Endometrium (tissue), 2 donors: ENCODE results near the gene CNTNAP4.

Source experiments
- FAIRE-seq: peaks from 2 replicates; lab custom pipeline; 2012; peaks lifted over from hg19 to GRCh38; lab: Jason Lieb, UNC
- donor health status: control.
- donor health status: control.

CNTNAP4 gene

GRCh38 chr16:76396977-76397376, 119.8 kb downstream of the CNTNAP4 start:
- no peak for FAIRE-seq

- FAIRE-seq: no peak
Measured at GRCh38 chr16:76409706-76410105, 132.5 kb downstream of the CNTNAP4 start.

GRCh38 chr16:76421571-76421970, 144.4 kb downstream of the CNTNAP4 start:
- FAIRE-seq: no peak

GRCh38 chr16:76428858-76429257, 151.7 kb downstream of the CNTNAP4 start:
- no peak for FAIRE-seq

- FAIRE-seq: no peak
Measured at GRCh38 chr16:76441391-76441790, 164.2 kb downstream of the CNTNAP4 start.

GRCh38 chr16:76441876-76442275, 164.7 kb downstream of the CNTNAP4 start:
- FAIRE-seq: no peak

GRCh38 chr16:76443973-76444372, 166.8 kb downstream of the CNTNAP4 start:
- FAIRE-seq: no peak

- no peak for FAIRE-seq
Measured at GRCh38 chr16:76444832-76445231, 167.6 kb downstream of the CNTNAP4 start.

GRCh38 chr16:76445815-76446214, 168.6 kb downstream of the CNTNAP4 start:
- FAIRE-seq: no peak

- no peak for FAIRE-seq
Measured at GRCh38 chr16:76446251-76446650, 169.1 kb downstream of the CNTNAP4 start.

GRCh38 chr16:76450890-76451289, 173.7 kb downstream of the CNTNAP4 start:
- no peak for FAIRE-seq

GRCh38 chr16:76455257-76455656, 178.1 kb downstream of the CNTNAP4 start:
- no peak for FAIRE-seq

- FAIRE-seq: no peak
Measured at GRCh38 chr16:76456016-76456415, 178.8 kb downstream of the CNTNAP4 start.

- FAIRE-seq: no peak
Measured at GRCh38 chr16:76459111-76459510, 181.9 kb downstream of the CNTNAP4 start.

- no peak for FAIRE-seq
Measured at GRCh38 chr16:76461836-76462235, 184.6 kb downstream of the CNTNAP4 start.

- FAIRE-seq: no peak
Measured at GRCh38 chr16:76464955-76465620, 187.9 kb downstream of the CNTNAP4 start.

GRCh38 chr16:76466871-76467270, 189.7 kb downstream of the CNTNAP4 start:
- no peak for FAIRE-seq

- no peak for FAIRE-seq
Measured at GRCh38 chr16:76474048-76474447, 196.8 kb downstream of the CNTNAP4 start.

- no peak for FAIRE-seq
Measured at GRCh38 chr16:76478105-76478504, 200.9 kb downstream of the CNTNAP4 start.

GRCh38 chr16:76483307-76483909, 206.2 kb downstream of the CNTNAP4 start:
- FAIRE-seq: no peak

GRCh38 chr16:76484020-76484419, 206.8 kb downstream of the CNTNAP4 start:
- peak; percentile 60 for FAIRE-seq

GRCh38 chr16:76486740-76487139, 209.5 kb downstream of the CNTNAP4 start:
- no peak for FAIRE-seq

- no peak for FAIRE-seq
Measured at GRCh38 chr16:76487411-76488064, 210.3 kb downstream of the CNTNAP4 start.

- no peak for FAIRE-seq
Measured at GRCh38 chr16:76488065-76488417, 210.8 kb downstream of the CNTNAP4 start.
